Gastrocnemius medialis (tissue), 4 donors: ENCODE results near the gene CCDC85B.

Experiments used
- CTCF ChIP-seq, 5 experiments: fragments of 450-650 bp in 3 of 5; fragments of 200-600 bp in 2 of 5; sonication (generic) in 2 of 5; IDR thresholded peaks in 4 of 5; conservative IDR thresholded peaks in 1 of 5; 1 replicate in 4 of 5; 2 replicates in 1 of 5; pipeline ENCODE4 v1.5.1; 2016 to 2019; ENCODE audit warnings: antibody characterized with exemption in 5 of 5, mild to moderate bottlenecking in 3 of 5, moderate library complexity in 3 of 5
- POLR2A ChIP-seq, 2 donors: fragments of 450-650 bp; IDR thresholded peaks; one replicate each; pipeline ENCODE4 v1.6.1; 2017; ENCODE audit warnings: antibody characterized with exemption in 2 of 2, mild to moderate bottlenecking in 2 of 2, moderate library complexity in 2 of 2

- peak; percentile 76 to 82 for TF ChIP-seq POLR2A (IDR thresholded peaks at IDR 0.05)
- TF ChIP-seq CTCF (IDR thresholded peaks at IDR 0.05 in 4 of 5, conservative IDR thresholded peaks at IDR 0.05 in 1 of 5) = no peak
Observed at GRCh38 chr11:65873318-65874156, 16.9 kb upstream of the CCDC85B start.
